Astrocyte (in vitro differentiated cells and primary cell): ENCODE results near the gene BARHL2.
A peak's percentile ranks its signal among the peaks of the same experiment; 100 is the strongest.

Experiments
- CTCF ChIP-seq: IDR thresholded peaks from 2 replicates; pipeline ENCODE4 v1.5.1; 2011; ENCODE audit warnings: low read depth, mild to moderate bottlenecking, inconsistent platforms, low read length, moderate library complexity; ENCODE audit not compliant: insufficient read depth
- EZH2 ChIP-seq: IDR thresholded peaks from 2 replicates; pipeline ENCODE4 v1.6.1; 2012; ENCODE audit warnings: mild to moderate bottlenecking, low read length, inconsistent platforms; ENCODE audit not compliant: insufficient read depth

GRCh38 chr1:90710579-90711536 lies 6.2 kb downstream of the BARHL2 start:
- no peak for TF ChIP-seq CTCF
- TF ChIP-seq EZH2, result peak; percentile 74
